22Rv1 (cell line): Measurements from ENCODE around the gene TTC12.

Experiments used
- CTCF ChIP-seq: fragments of 450-650 bp; IDR thresholded peaks from 2 replicates; pipeline ENCODE4 v1.5.1; 2017; ENCODE audit warnings: mild to moderate bottlenecking
- ZFX ChIP-seq: fragments of 450-650 bp; IDR thresholded peaks from 2 replicates; pipeline ENCODE4 v1.6.1; 2017; ENCODE audit warnings: antibody characterized with exemption, borderline replicate concordance

GRCh38 chr11:113269096-113269495 lies 45.3 kb upstream of the TTC12 start:
- no peak for TF ChIP-seq CTCF
- TF ChIP-seq ZFX, result no peak
